GM12865 (cell line): Measurements from ENCODE around the gene IFITM1.

Experiments used
- DNase-seq: peaks from one replicate; pipeline ENCODE4 v3.0.0; 2010; ENCODE audit warnings: low read depth
- H3K4me3 ChIP-seq: 2 replicates; pipeline ENCODE4 v1.5.1; 2011; ENCODE audit warnings: mild to moderate bottlenecking, low read depth, low read length, control low read depth
- TF ChIP-seq, protein P1 (sequence below): IDR thresholded peaks from 2 replicates; pipeline ENCODE4 v1.5.1; 2011; ENCODE audit warnings: low read length, control low read depth, low read depth, inconsistent platforms; ENCODE audit not compliant: insufficient read depth; ENCODE audit errors: missing control alignments

Gene IFITM1

DNA sequence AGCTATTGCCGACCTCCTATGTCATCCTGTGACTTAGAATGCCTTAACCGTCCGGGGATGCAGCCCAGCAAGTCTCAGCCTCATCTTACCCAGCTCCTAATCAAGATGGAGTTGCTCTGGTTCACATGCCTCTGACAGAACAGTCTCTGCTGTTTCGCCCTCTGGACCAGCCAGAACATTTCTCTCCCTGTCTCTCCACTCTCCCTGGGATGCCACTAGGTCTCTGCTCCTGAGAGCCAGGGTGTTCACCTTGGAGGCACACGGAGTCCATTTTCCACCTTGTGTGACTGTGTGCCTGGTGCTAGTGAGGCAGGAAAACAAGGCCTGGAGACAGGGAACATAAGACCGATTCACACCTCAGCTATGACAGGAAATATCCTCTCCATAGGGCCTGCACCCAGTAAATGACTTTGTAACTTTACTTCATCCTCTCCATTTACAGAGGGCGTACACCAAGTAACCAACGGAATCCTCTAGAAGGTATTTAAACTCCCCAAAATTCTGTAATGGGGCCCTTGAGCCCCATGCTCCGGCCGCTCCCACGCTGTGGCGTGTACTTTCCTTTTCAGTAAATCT, 38.7 kb downstream of the IFITM1 start:
- no peak for DNase-seq
- no peak overlapping the region for H3K4me3 ChIP-seq
- TF ChIP-seq, protein P1, sequence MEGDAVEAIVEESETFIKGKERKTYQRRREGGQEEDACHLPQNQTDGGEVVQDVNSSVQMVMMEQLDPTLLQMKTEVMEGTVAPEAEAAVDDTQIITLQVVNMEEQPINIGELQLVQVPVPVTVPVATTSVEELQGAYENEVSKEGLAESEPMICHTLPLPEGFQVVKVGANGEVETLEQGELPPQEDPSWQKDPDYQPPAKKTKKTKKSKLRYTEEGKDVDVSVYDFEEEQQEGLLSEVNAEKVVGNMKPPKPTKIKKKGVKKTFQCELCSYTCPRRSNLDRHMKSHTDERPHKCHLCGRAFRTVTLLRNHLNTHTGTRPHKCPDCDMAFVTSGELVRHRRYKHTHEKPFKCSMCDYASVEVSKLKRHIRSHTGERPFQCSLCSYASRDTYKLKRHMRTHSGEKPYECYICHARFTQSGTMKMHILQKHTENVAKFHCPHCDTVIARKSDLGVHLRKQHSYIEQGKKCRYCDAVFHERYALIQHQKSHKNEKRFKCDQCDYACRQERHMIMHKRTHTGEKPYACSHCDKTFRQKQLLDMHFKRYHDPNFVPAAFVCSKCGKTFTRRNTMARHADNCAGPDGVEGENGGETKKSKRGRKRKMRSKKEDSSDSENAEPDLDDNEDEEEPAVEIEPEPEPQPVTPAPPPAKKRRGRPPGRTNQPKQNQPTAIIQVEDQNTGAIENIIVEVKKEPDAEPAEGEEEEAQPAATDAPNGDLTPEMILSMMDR: no peak

DNA sequence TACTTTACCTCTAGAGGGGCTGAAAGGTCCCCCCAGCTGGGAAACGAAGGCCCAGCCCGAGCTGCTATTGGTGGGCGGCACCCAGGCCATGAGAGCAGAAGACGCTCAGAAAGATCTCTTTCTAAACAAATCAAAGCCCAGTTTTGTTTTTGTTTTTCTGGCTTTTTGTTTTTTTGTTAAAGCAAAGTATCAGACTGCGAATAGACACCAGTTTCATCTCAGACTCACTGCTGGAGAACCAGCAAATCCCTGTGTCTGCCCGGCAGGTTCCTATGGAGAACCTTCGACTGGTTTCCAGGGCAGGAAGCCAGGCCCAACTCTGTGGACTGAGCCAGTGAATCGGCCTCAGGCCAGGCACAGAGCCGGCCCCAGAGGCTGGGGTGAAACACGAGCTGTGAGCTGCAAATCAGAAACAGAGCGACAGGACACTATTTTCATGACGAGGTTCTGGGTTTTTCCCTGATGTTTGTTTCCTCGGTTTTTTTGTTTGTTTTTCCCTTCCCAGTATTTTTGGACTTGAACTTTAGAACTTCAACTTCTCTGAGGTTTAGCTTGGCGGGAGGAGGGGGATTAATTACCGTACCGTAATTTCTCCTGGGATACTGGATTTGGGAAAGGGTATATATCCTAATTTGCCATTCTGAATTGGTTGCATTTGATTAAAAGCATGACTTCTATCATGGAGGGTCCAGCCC, 39.5 kb downstream of the IFITM1 start:
- TF ChIP-seq, protein P1: no peak
- no peak for DNase-seq
- H3K4me3 ChIP-seq: no peak overlapping the region

DNA sequence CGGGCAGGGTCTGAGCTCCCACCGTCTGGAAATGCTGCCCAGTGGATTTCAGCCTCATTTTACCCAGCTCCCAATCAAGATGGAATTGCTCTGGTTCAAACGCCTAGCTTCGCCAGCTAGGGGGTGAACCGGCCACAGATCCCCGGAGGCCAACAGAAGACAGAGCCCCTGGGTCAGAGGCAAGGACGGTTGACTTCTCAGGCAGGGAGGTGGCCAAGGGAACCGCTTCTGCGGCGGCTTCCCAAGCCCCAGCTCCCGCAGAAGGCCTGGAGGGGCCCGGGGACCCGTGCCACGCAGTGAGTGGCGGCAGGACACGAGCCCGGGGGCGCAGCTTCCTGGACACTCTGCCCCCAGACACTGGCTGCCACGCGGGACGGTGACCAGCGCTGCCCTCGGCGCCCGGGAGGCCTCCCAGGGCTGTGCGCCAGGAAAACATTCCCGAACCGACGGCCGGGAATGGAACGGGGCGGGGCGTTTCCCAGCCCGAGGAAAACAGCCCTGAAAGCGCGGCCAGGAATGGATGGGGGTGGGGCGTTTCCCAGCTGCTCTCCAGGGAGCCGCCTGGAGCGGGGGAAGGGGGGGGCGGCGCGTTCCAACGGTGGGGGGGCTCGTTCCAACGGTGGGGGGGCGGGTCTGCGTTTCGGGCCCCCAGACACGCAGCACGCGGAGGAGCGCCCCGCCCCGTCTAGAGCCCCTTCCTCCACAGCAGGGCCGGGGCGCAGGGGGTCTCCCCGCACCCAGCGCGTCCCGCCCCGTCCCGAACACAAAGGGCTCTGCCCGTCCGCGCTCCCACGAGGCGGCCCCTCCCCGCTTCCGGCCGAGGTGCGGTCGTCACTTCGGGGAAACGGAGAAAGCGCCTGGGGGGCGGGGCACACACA, 42.0 kb downstream of the IFITM1 start:
- peak; percentile 88 for DNase-seq
- peak overlapping the region; percentile 44 for H3K4me3 ChIP-seq
- TF ChIP-seq, protein P1: no peak

DNA sequence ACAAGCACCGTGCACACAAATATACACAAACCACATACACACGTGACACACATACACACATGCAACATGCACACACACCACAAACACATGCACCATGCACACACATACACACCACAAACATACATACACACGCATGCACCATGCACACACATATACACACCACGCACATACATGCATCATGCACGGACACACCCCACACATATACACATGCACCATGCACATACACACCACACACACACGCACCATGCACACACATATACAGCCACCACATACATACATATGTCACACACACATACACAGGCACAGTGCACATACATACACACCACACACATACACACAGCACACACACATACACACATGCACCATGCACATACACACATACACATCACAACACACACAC, 42.8 kb downstream of the IFITM1 start:
- H3K4me3 ChIP-seq: no peak overlapping the region
- no peak for DNase-seq
- TF ChIP-seq, protein P1: no peak

DNA sequence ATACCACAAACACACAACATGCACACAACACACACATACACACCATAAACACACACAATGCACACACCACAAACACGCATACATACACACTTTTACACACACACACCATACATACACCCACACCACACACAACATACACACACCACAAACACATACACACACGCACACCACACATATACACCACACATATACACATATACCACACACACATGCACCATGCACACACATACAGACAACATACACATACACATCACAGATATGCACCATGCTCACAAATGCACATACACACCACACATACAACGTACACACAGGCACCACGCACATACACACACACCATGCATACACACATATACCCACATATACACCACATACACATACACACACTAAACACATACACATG, 43.7 kb downstream of the IFITM1 start:
- no peak for DNase-seq
- TF ChIP-seq, protein P1: no peak
- H3K4me3 ChIP-seq: no peak overlapping the region

DNA sequence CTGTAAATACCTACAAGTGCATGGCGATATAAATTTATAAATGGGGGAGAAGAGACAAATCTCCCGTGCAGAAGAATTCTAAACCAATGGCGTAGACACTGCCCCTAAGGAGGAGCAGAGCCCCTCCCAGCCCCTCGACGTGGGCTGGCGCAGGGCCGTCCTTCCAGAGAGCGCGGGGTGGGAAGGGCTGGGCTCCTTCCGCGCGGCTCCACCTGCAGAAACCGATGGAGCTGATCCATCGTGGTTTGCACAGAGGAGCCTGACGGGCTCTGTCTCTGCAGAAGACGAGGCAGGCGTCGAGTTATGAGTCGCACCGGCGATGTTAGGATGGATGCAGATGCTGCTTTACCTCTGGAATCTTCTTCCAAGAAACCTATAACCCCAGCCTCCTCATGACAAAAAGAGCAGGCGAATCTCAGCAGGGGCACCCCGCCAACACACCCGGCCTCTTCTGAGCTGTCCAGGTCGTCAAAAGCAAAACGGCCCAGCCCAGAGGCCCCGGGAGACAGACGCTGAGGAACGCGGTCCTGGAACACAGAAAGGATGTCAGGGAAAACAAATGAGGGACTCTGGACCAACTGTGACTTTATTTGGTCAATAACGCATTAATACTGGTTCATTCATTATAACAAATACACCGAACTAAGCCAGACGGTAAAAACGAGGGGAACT, 44.4 kb downstream of the IFITM1 start:
- TF ChIP-seq, protein P1: no peak
- no peak overlapping the region for H3K4me3 ChIP-seq
- DNase-seq: no peak
